Activated CD4-positive, alpha-beta T cell treated with anti-CD3 and anti-CD28 coated beads for 4 hours (primary cell): ENCODE data around the gene CPOX.
"Not testable (repeated sequence)": the region's sequence is repeated elsewhere in the genome, so short reads cannot be mapped to it uniquely, and the experiment has no call there.

Experiments
- DNase-seq, 2 donors: peaks; one replicate each; pipeline ENCODE4 v3.0.0-alpha.2; 2020

Gene CPOX

DNA sequence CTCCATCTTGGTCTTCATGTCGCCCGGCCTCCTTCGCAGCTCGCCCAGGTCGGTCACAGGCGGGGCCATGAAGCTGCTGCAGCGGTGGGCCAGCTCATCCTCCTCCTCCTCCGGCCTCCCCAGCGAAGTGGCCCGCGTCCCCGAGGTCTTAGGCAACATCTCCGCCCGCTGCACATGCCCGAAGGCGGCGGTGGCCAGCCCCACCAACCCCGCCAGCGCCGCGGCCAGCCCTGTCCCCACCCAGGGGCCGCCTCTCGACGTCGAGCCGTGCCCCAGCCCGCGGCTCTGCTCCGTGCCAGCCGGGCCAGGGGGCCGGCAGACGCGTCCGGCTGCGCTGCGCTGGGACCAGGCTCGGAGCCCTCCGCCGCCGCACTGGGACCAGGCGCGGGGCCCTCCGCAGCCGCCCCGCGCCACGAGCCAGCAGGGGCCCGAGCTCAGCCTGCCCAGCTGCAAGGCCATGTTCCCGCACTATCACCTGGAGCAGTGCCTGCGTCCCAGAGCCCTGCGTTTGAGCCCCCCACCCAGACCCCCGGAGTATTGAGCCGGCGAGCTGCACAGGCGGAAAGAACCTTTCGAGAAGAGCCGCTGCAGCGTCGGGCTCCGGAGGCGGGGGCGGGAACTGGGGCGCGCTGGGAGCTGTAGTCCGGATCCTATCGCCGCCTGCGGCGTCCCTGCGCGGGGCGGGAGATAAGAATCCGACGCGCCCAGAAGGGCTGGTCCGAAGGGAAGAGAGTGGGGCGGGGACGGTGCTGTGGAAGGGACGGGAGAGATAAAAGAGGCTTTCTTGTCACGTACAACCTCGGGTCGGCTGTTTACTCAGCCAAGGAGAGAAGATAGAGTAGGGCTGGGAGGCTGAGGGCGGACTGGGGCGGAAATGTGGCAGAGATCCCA lies at the start of gene CPOX:
TSS of gene CPOX (minus strand) at position 566 of the 891 bp plus-strand sequence. CDS start at position 459, 107 bp downstream.
- peak; percentile 80 for DNase-seq

DNA sequence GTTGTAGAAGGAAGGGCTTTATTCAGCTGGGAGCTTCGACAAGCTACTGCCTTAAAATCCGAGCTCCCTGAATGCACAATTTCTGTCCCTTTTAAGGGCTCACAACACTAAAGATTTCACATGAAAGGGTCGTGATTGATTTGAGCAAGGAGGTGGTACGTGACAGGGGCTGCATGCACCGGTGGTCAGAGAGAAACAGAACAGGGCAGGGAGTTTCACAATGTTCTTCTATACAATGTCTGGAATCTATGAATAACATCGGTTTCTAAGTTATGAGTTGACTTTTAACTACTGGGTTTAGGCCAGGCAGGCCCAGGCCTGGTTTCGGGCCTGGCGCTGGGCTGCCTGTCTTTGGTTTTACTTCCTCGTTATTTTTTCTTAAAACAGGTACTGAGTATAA lies 49.4 kb upstream of the CPOX start:
- not testable (repeated sequence) for DNase-seq

DNA sequence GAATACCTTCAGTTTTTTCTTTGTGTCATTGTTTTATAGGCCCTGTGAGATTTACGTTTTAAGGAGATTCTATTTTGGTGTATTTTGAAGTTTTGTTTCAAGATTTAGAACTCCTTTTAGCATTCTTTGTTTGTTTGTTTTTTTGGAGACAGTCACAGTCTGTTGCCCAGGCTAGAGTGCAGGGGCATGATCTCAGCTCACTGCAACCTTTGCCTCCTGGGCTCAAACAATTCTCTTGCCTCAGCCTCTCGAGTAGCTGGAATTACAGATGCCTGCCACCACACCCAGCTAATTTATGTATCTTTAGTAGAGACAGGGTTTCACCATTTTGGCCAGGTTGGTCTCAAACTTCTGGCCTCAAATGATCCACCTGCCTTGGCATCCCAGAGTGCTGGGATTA lies 48.3 kb upstream of the CPOX start:
- not testable (repeated sequence) for DNase-seq

DNA sequence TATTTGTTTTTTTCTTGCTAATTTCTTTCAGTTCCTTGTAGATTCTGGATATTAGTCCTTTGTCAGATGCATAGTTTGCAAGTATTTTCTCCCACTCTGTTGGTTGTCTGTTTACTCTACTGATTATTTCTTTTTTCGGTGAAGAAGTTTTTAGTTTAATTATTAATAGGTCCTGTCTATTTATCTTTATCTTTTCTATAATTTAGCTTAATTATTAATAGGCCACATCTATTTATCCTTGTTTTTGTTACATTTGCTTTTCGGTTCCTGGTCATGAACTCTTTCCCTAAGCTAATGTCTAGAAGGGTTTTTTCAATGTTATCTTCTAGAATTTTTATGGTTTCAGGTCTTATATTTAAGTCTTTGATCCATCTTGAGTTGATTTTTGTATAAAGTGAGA lies 45.1 kb upstream of the CPOX start:
- DNase-seq: not testable (repeated sequence)

DNA sequence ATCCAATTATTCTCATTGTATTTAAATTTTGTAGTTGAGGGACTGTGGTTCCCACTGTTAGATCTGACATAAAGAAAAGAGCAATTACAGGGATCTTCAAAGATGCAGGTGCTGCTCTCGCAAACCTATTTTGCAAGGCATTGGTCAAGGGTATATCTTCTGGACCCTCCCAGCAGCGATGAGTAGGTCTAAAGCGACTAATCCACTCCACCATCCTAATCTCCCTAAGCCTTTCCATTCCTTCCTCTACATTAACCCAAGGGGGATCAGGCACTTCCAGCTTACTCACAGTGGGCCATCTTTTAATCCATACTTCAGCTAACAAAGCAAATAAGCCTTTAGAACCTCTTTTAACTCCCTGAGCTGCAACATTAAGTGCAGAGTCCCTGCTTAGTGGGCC lies 37.0 kb upstream of the CPOX start:
- DNase-seq: no peak

DNA sequence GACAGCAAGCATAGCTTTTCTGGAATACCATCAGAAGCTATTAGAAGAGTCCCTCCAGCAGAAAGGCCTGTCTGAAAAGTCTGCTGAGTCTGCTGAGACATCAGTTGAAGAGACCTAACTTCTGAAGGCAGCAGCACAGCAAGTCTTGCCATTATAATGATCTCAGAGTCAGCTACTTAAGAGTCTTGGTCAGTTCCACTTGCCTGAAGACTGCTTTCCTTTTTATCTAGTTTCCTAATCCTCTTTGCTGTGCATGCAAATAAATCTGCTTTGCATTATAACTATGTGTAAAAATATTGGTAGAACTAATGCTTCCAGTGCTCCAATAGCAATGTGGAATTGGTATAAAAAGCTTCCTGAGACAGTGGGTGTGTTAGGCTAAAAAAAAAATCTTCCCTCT lies 34.9 kb upstream of the CPOX start:
- DNase-seq: no peak

DNA sequence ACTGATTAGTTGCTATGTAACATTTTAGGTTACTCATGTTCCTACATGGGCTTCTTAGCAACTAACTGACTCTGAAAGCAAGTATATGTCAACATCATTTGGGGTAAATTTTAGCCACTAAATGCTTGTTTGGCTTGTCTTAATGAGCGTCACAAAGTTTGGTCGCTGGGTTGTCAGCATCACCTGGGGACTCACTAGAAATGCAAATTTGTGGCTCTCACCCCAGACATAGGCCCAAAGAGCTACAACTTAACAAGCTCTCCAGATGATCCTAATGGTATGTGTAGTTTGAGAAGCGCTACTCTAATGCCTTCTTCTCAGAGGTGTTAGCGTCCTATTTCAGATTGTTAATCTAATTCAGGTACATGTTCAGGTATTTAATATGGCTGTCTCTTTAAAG lies 32.7 kb upstream of the CPOX start:
- DNase-seq: no peak

DNA sequence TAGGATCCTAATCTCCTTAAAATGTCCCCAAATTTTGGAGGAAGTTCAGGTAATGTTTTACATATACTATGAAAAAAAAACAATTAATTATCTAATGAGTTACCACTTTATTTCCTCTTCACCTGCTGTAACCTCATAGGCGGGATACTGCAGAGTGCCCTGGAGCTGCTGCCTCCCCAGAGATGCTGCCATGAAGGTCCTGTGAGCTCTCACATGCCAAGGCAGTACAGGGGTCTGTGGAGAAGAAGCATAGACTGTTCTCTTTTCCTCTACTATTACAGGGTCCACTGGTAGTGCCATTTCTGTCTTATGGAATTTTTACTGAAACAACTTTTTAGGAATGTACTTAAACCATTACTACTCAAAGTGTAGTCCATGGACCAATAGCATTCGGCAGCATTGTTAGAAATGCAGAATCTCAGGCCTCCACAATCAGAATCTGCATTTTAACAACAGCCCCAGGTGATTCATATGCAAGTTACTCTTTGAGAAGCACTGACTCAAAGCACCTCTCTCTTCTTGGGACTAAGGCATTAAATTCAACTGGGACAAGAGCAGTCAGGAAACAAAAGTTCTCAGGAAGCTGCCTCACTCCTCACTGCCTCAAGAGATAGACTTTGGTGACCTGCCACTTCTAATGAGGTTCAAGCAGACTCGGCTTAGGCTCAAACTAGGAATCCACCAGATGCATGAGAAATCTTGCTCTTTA lies 30.3 kb upstream of the CPOX start:
- DNase-seq: no peak

DNA sequence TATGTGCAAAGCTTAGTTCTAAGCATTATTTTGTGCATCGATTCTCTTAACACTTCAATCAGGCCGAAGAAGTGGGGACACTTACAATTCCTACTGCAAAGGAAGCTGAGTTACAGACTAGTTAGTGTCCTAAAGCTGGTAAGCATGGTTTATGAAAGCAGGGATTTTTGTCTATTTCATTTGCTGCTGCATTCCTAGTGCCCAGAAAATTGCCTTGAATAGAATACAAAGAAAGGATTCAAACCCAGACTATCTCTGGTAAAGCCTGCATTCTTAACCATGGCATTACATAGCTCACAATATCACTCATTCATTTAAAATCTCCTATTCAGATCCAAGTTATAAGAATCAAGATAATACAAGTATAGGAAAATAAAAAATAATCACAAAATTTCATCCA lies 24.4 kb upstream of the CPOX start:
- no peak for DNase-seq

DNA sequence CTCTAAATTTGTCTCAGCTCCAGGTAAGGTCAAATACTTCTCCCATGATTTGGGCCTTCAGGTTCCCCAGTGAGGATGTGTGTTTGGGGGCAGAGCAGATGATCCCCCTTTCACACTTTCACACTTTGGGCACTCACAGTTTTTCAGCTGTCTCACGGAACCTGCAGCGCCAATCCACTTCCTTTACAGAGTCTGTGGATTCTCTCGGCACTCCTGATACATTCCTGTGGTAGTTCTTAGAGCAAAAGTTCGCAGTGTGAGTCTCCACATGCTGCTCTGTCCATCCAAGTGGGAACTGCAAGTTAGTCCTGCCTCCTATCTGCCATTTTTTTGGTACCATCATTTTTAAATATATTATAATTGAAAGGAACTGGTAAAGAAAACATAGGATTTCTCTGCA lies 20.2 kb upstream of the CPOX start:
- DNase-seq: no peak

DNA sequence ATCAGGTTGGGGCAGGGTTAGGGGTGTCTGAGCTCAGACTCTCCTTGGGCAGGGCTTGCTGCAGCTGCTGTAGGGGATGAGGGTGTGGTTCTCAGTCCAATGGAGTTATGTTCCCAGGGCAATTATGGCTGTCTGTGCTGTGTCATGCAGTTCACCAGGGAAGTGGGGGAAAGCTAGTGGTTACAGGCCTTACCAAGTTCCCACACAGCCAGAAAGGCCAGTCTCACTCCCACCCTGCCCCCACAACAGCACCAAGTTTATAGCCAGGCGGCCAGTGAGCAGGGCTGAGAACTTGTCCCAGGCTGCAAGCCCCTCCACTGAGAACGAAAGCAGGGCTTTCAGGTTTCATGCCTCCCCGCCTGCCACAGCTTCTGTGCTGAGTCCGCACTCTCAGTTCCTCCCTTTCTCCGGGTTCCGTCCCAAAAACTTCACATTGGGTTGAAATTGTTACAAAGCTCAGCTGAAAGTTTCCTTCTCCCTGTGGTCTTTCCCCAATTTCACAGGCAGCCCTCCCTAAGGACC lies 19.6 kb upstream of the CPOX start:
- no peak for DNase-seq

DNA sequence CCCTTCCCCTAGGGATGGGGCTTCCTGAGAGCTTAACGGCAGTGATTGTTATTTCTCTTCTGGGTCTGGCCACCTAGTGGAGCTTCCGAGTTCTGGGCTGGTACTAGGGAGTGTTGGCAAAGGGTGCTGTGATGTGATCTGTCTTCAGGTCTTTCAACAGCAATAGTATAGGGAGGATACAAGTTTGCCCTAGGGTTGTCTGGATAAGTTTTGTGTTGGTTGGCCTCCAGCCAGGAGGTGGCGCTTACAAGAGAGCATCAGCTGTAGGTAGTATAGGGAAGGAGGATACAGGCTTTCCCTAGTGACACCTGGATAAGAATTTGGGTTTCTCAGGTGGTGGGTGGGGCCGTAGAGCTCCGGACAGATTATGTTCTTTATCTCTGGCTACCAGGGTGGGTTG lies 19.2 kb upstream of the CPOX start:
- DNase-seq: no peak

DNA sequence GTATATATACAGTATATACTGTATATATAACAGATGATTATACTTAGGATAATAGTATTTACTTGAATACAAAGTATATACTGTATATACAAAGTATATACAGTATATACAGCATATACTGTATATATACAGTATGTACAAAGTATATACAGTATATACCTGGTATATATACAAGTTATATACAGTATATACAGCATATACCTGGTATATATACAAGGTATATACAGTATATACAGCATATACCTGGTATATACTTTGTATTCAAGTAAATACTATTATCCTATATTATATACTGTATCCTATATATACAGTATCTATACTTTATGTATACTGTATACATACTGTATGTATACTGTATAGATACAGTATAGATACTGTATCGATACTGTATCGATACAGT lies 14.6 kb upstream of the CPOX start:
- DNase-seq: no peak

DNA sequence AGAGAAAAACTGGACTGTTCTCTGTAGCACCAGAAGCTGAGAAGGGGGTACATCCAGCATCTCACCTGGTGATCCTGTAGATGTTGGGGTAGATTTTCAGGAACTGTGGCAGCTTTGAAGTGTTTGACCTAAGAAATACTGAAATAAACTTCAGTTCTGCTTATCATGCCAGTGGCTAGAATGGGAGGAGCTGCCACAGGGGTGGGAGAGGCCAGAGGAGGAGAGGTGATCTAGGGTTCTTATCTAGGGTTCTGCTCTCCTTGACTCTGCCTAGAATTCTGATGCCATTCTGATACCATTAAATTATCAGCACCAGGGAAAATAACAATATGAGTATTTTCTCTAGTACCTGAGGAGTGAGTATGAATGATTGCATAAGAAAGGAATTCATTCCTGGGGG lies 10.2 kb upstream of the CPOX start:
- no peak for DNase-seq

DNA sequence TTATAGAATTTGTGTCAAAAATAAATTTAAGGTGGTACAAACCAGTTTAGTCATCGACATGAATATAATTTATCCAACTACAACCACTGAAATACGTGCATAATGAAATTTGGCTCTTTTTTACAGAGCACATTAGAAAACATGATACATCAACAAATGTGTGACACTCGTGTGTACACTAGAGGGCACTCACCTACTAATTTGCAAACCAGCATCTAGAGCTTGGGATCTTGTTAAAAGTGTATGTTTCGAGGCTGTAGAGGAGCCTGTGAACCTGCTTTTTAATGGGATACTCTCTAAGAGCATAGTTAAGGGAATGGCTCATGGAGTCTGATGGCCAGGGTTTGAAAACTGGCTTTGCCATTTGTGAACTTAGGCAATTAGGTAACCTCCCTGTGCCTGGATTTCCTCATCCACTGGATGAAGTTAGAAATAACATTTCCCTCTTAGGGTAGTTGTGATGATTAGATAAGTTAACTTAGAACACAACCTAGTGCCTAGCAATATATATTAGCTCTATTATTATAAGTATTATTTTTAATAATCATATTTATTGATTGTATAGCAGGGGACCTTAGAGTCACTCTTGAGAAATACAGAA lies 8.8 kb upstream of the CPOX start:
- no peak for DNase-seq

DNA sequence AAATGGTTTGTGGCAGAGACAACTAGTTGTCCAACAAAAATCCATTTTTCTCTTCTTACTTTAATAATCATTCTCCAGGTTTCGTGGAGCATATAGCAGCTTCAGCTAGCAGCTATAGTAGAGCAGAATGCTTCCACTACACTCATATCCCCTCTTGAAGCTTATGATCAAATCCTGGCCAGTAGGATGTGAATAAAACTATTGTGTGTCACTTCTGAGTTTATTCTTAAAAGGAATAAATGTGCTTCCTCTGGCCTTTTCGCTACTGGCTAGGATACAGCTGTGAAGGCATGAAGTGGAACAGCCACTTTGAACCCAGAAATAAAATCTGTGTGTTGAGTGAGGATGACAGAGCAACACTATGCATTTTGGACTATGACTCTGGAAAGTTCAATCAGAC lies 7.8 kb upstream of the CPOX start:
- DNase-seq: no peak

DNA sequence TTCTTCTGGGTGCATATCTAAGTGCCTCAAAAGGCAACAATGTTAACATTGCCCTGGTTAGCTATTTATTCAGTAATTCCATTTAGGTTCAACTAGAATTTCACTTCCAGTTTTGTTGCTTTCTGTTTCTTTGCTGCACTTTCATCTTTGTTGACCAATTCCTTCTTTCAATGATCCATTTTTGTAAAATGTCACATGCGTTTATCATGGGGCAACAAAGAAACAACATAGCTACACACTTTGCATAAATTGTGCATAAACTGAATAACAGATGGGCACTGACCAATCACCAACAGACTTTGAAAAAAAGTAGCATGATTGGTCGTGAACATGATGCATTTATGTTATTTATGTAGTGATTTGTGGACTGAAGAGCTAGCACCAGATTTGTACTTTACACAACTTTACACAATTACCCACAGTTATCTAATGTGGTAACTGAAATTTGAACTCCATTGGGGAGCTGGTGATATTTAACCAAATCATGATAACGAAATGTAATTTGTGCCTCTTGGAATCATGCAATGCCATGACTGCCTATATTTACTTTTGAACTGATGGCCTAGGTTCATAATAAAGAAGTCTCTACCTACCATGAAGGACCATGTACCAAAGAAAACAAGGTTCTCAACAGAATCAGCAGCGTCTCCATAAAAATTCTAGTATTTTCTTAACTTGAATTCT lies 7.1 kb upstream of the CPOX start:
- DNase-seq: no peak

DNA sequence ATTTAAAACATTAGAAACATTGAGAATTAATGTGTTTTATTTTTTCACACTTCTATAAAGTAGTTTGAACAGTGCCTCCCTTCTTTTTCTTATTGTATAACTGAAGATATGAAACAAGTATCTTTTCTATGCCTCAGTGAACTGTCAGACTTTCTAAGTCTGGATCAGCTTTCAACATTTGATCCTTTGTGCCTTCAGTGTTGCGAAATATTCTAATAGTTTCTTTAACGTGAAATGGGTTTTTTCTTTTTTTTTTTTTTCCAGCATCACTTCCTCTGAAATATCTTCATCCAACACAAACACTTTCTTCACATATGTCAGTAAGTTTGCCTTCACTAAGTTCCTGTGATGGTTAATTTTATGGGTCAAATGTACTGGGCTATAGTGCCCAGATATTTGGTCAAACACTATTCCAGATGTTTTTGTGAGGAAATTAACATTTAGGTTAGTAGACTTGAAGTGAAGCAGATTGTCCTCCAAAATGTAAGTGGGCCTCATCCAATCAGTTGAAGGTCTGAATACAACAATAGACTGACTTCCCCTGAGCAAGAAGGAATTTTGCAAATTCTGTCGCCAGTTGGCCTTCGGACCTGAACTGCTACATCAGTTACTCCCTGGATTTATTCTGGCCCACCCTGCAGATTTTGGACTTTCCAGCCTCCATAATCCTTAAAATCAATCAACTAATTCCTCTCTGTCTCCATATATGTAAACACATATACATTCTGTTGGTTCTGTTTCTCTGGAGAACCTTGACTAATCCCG lies 6.4 kb upstream of the CPOX start:
- DNase-seq: no peak

DNA sequence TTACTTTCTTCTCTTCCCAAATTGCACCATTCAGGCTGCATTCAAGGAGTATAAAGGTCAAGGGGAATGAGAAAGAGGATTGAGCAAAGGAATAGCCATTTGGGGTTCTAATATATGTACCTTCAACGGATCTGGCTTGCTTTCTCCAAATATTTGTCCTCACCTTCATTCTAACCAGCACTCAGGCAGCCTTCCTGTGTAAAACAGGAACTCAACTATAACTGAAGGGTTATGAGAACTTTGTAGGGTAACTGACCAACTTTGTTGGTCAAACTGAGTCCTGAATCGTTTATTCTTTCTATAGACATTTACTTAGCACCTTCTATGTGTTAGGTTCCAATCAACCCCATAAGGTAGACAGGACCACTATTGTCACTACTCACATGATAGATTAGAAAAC lies 5.1 kb upstream of the CPOX start:
- no peak for DNase-seq

DNA sequence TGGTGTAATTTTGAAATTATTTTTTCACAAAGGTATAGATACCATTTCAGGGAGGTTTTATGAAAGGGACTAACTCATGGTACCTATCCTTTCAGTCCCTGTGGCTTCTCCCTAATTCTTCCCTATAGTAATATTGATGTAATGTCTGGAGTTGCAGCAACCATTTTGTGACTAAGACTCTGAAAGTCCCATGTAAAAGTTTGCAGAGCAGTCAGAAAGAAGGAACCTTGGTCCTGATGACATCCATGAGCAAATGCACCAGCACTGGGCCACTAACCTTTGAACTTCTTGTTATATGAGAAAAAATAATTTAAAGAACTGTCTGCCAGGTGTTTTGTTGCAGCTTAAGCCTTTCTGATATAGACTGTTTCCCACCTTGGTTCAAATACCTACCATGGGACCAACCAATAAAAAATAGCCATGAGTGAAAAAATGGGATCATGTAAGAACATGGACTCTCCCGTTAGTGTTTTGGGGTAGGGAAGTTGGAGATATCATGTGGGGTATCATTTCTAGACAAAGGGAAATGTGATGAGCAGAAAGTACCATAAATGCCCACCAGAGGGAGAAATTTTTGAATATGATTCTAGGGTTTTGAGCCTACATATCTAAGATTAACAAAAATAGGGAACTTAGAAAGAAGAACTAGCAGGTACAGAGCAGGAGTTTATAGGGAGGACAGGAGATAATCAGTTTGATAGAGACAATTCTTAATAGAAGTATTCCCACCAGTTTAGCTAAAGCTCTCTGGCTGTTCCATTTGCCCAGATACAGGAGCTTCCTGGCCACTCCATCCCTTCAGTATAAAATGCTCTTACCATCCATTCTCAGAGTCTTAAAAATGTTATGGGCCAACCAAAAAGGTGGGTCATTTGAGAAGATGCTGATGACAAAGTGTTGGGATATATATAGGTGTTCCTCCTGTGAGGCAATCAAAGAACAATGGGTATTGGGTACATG lies 3.4 kb upstream of the CPOX start:
- DNase-seq: peak in 1 of 2 donors; percentile 10

DNA sequence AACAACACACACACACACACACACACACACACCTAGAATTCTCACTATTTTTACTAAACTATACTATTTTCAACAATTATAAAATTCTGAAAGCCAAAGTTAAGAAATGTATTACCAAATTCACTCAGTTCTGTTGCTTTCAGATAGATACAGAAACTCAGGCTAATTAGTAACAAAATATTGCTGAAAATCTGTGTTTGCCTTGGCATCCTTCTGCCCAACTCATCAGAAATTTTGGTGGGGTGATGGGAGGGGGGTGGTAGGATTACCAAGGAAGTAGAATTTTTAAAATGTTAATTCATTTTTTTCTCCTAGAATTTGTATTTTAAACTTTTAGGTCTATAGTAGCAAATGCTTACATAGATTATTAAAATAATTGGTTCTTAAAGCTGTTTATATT lies 2.7 kb upstream of the CPOX start:
- no peak for DNase-seq
